Transverse colon (tissue), 3 donors: ENCODE results near the gene ARHGEF1.

Experiments
- EP300 ChIP-seq: sonication (generic); formaldehyde crosslinking; IDR thresholded peaks from one replicate; pipeline ENCODE4 v1.6.1; 2017; ENCODE audit warnings: antibody characterized with exemption, low read depth
- POLR2A ChIP-seq: fragments of 450-650 bp; IDR thresholded peaks from one replicate; pipeline ENCODE4 v1.6.1; 2016; ENCODE audit warnings: antibody characterized with exemption, mild to moderate bottlenecking, moderate library complexity
- TF ChIP-seq, protein P1 (sequence below), 5 experiments: fragments of 200-600 bp in 3 of 5; fragments of 450-650 bp in 2 of 5; sonication (generic) in 3 of 5; IDR thresholded peaks; 1 replicate in 2 of 5; 2 replicates in 3 of 5; pipeline ENCODE4 v1.5.1; 2016 to 2017; ENCODE audit warnings: antibody characterized with exemption in 5 of 5, inconsistent platforms in 3 of 5, mild to moderate bottlenecking in 2 of 5, moderate library complexity in 1 of 5

DNA sequence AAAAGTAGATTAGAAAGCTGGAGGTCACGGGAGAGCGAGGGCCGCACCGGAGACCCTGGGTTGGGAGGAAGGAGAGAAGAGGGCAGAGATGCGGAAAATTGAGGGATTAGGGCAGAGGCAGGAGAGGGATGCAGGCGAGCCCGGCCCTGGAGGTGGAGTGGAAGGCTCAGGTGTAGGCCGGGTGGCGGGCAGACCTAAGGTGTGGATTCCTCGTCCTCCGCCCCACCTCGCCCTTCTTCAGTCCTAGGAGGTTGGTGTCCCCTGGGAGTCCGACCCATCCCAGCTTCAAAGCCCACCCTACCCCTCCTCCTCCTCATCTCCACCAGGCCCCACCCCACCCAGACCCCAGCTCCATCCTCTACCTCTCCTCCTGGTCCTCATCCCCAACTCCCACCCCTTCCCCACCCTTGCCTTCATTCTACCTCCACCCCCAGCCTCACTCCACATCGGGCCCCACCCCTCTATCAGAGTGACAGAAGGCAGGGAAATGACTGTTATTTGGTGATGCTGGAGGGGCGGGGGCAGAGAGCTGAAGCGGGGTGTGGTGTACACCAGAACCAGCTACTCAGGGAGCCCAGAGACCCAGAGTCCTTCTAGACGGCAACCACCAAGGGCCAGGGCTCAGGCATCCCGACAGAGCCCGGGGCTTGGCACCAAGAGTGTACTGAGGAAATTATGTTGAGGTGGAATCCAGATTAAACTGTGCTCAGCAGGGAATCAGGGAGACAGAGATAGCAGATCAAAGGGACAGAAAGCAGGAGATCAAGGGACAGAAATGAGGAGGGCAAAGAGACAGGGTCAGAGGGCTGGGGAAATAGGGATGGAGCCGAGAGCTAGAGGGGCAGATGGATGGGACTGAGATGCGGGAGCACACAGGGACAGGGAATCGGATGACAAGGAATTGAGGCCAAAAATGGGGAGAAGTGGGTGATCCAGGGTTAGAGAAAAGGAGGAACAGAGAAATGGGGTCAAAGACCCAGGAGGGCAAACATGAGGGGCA, 38.9 kb downstream of the ARHGEF1 start:
- TF ChIP-seq, protein P1, sequence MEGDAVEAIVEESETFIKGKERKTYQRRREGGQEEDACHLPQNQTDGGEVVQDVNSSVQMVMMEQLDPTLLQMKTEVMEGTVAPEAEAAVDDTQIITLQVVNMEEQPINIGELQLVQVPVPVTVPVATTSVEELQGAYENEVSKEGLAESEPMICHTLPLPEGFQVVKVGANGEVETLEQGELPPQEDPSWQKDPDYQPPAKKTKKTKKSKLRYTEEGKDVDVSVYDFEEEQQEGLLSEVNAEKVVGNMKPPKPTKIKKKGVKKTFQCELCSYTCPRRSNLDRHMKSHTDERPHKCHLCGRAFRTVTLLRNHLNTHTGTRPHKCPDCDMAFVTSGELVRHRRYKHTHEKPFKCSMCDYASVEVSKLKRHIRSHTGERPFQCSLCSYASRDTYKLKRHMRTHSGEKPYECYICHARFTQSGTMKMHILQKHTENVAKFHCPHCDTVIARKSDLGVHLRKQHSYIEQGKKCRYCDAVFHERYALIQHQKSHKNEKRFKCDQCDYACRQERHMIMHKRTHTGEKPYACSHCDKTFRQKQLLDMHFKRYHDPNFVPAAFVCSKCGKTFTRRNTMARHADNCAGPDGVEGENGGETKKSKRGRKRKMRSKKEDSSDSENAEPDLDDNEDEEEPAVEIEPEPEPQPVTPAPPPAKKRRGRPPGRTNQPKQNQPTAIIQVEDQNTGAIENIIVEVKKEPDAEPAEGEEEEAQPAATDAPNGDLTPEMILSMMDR (IDR thresholded peaks at IDR 0.05), result no peak
- TF ChIP-seq EP300 (no peak), POLR2A (no peak)
